Mesendoderm (in vitro differentiated cells): ENCODE measurements around the gene CTNNA3.

Experiments
- DNase-seq: peaks from one replicate; pipeline ENCODE4 v3.0.0; 2013
- H2AK5ac ChIP-seq: 2 replicates; pipeline ENCODE4 v1.6.1; 2013; ENCODE audit warnings: low read length, inconsistent platforms
- H2BK120ac ChIP-seq: 2 replicates; pipeline ENCODE4 v1.6.1; 2013; ENCODE audit warnings: low read depth, mild to moderate bottlenecking, low read length, moderate library complexity, mixed read lengths
- H2BK15ac ChIP-seq: replicated peaks from 2 replicates; pipeline ENCODE4 v1.6.1; 2013; ENCODE audit warnings: low read depth, mild to moderate bottlenecking, moderate library complexity
- H2BK5ac ChIP-seq: 2 replicates; pipeline ENCODE4 v1.6.1; 2013; ENCODE audit warnings: low read length, inconsistent platforms
- H3K18ac ChIP-seq: 2 replicates; pipeline ENCODE4 v1.6.1; 2013; ENCODE audit warnings: mild to moderate bottlenecking, low read length, mixed read lengths
- H3K23ac ChIP-seq: one replicate; pipeline ENCODE4 v1.6.1; 2013; ENCODE audit warnings: low read length
- H3K27ac ChIP-seq: 2 replicates; pipeline ENCODE4 v1.5.1; 2013; ENCODE audit warnings: low read depth, mild to moderate bottlenecking, inconsistent platforms, low read length, moderate library complexity
- H3K27me3 ChIP-seq: 2 replicates; pipeline ENCODE4 v1.6.1; 2013; ENCODE audit warnings: low read length, control low read depth, mild to moderate bottlenecking, inconsistent platforms; ENCODE audit not compliant: insufficient read depth, poor library complexity
- H3K36me3 ChIP-seq: 2 replicates; pipeline ENCODE4 v1.6.1; 2013; ENCODE audit warnings: low read length, inconsistent platforms; ENCODE audit not compliant: control insufficient read depth, insufficient read depth
- H3K4ac ChIP-seq: one replicate; pipeline ENCODE4 v1.6.1; 2013; ENCODE audit warnings: low read depth, mild to moderate bottlenecking, low read length, moderate library complexity
- H3K4me1 ChIP-seq: 2 replicates; pipeline ENCODE4 v1.6.1; 2013; ENCODE audit warnings: low read depth, low read length, inconsistent platforms; ENCODE audit not compliant: control insufficient read depth
- H3K4me2 ChIP-seq: 2 replicates; pipeline ENCODE4 v1.6.1; 2013; ENCODE audit warnings: low read length
- H3K4me3 ChIP-seq: 2 replicates; pipeline ENCODE4 v1.5.1; 2013; ENCODE audit warnings: mild to moderate bottlenecking, low read length
- H3K56ac ChIP-seq: one replicate; pipeline ENCODE4 v1.6.1; 2013; ENCODE audit warnings: low read length
- H3K79me1 ChIP-seq: 2 replicates; pipeline ENCODE4 v1.6.1; 2013; ENCODE audit warnings: low read length, inconsistent platforms
- H3K79me2 ChIP-seq: 2 replicates; pipeline ENCODE4 v1.6.1; 2013; ENCODE audit warnings: mild to moderate bottlenecking, low read length; ENCODE audit not compliant: control insufficient read depth, insufficient read depth
- H3K9ac ChIP-seq: 2 replicates; pipeline ENCODE4 v1.6.1; 2013; ENCODE audit warnings: low read length, inconsistent platforms
- H4K5ac ChIP-seq: one replicate; pipeline ENCODE4 v1.6.1; 2013; ENCODE audit warnings: low read length
- H4K8ac ChIP-seq: one replicate; pipeline ENCODE4 v1.6.1; 2013; ENCODE audit warnings: low read depth, mild to moderate bottlenecking, control low read depth, low read length, moderate library complexity
- WGBS: extraction: QIAGEN DNeasy Blood & Tissue Kit; methylation state at CpG from one replicate; pipeline ENCODE4 v1.1.7; 2013; ENCODE audit warnings: low lambda C conversion rate, missing lambda C conversion rate; ENCODE audit not compliant: insufficient coverage; ENCODE audit errors: extremely low coverage; 5-methylcytosine and 5-hydroxymethylcytosine counted together

Gene CTNNA3

DNA sequence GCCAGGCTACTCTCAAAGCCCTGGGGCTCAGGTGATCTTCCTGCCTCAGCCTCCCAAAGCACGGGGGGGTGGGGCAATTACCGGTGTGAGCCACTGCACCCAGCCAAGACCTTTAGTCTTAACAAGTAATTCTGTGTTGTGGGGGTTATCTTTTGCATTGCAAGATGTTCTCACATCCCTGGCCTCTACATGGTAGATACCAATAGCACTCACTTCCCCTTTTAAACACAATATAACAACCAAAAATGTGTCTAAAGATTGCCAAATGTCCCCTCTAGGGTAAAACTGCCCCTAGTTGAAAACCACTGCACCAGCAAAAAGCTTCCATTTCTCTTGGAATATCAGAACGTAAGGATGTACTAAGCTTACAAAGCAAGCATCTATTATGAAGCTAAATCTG lies 225.0 kb downstream of the CTNNA3 start:
- H2AK5ac ChIP-seq = no peak overlapping the region
- no peaks in the 10 kb centered on the region for H3K36me3 ChIP-seq
- H4K8ac ChIP-seq = no peak overlapping the region
- no CpG with 5 or more reads among the region's 3 CpGs for WGBS
- H3K79me2 ChIP-seq = no peaks in the 10 kb centered on the region
- DNase-seq = no peak
- no peak overlapping the region for H3K9ac ChIP-seq
- no peak overlapping the region for H2BK5ac ChIP-seq
- H3K23ac ChIP-seq = no peak overlapping the region
- no peak overlapping the region for H3K4me2 ChIP-seq
- no peak overlapping the region for H4K5ac ChIP-seq
- H3K4me3 ChIP-seq = no peak overlapping the region
- H3K4ac ChIP-seq = no peak overlapping the region
- H2BK120ac ChIP-seq = no peak overlapping the region
- H3K27ac ChIP-seq = no peak overlapping the region
- H3K4me1 ChIP-seq = no peaks in the 10 kb centered on the region
- H3K27me3 ChIP-seq = no peaks in the 10 kb centered on the region
- no peak overlapping the region for H3K56ac ChIP-seq
- H3K79me1 ChIP-seq = no peaks in the 10 kb centered on the region
- H3K18ac ChIP-seq = no peak overlapping the region
- no peak overlapping the region for H2BK15ac ChIP-seq

GRCh38 chr10:67464278-67464677 lies 231.7 kb downstream of the CTNNA3 start:
- 100% methylated on average over 2 of the region's 3 CpGs for WGBS
- no peak overlapping the region for H3K27ac ChIP-seq
- H2BK15ac ChIP-seq = no peak overlapping the region

DNA sequence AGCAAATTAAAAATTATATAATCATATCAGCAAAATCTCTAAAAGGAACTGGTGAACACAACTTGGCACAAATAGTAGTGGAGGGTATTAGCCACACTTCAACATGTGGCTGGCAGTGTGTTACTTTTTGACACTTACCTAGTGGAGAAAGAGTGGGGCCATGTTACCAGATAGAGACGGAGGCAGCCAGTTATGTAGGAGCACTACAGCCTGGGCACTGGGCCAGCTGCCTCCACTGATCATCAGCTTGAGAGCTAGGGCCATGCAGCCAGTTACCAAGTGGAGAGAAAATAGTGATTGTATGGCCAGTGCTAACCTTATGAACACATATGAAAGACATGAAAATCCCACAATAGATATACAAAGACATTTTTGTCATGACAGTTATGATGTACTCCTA lies 243.1 kb downstream of the CTNNA3 start:
- no peak overlapping the region for H2BK120ac ChIP-seq
- H3K23ac ChIP-seq = no peak overlapping the region
- H3K27me3 ChIP-seq = no peaks in the 10 kb centered on the region
- DNase-seq = no peak
- no peak overlapping the region for H3K27ac ChIP-seq
- no peak overlapping the region for H3K4ac ChIP-seq
- no peak overlapping the region for H2BK5ac ChIP-seq
- H4K8ac ChIP-seq = no peak overlapping the region
- no peak overlapping the region for H2BK15ac ChIP-seq
- no peaks in the 10 kb centered on the region for H3K79me1 ChIP-seq
- H3K4me2 ChIP-seq = no peak overlapping the region
- no CpG with 5 or more reads among the region's 1 CpG for WGBS
- H3K18ac ChIP-seq = no peak overlapping the region
- no peak overlapping the region for H3K4me3 ChIP-seq
- no peak overlapping the region for H4K5ac ChIP-seq
- no peaks in the 10 kb centered on the region for H3K36me3 ChIP-seq
- H2AK5ac ChIP-seq = no peak overlapping the region
- no peak overlapping the region for H3K56ac ChIP-seq
- no peaks in the 10 kb centered on the region for H3K79me2 ChIP-seq
- H3K9ac ChIP-seq = no peak overlapping the region
- no peaks in the 10 kb centered on the region for H3K4me1 ChIP-seq

More at GRCh38 chr10:67464278-67464677, 231.7 kb downstream of the CTNNA3 start:
- Histone ChIP-seq H3K79me1 (no peaks in the 10 kb centered on the region), H3K79me2 (no peaks in the 10 kb centered on the region), H3K36me3 (no peaks in the 10 kb centered on the region), H4K8ac (no peak overlapping the region), H2BK120ac (no peak overlapping the region), H3K4me1 (no peaks in the 10 kb centered on the region), H3K56ac (no peak overlapping the region), H2BK5ac (no peak overlapping the region), H4K5ac (no peak overlapping the region), H3K4ac (no peak overlapping the region), H2AK5ac (no peak overlapping the region), H3K18ac (no peak overlapping the region), H3K27me3 (no peaks in the 10 kb centered on the region), H3K4me2 (no peak overlapping the region), H3K23ac (no peak overlapping the region), H3K4me3 (no peak overlapping the region), H3K9ac (no peak overlapping the region)
- no peak for DNase-seq

DNA sequence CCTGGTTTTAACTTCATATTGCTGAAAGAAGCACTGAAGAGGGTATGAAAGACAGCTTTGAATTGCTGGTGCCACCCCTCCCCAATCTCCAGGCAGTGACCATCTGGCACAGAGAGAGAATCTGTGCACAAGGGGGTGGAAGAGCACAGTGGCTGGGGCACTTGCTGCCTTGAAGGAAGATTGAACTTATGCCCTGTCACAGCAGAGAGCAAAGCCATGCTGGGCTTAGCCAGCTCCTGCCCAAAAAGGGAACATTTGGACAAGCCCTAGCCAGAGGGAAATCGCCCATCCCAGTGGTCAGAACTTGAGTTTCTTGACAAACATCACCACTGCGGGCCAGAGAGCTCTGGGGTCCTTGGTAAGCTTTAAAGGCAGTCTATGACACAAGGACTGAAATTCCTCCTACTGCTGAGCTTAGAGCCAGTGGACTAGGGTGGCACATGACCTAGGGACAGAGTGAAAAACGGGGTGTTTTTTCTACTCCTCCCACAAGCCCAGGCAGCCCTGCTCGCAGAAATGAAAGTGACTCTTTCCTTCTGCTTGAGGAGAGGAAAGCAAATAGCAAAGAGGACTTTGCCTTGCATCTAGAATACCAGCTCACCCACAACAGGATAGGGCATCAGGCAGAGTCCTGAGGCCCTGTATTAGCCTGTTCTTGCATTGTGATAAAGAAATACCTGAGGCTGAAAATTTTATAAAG lies 257.2 kb downstream of the CTNNA3 start:
- no peak overlapping the region for H3K23ac ChIP-seq
- H3K79me2 ChIP-seq = no peaks in the 10 kb centered on the region
- no peak overlapping the region for H2BK15ac ChIP-seq
- H3K4me2 ChIP-seq = no peak overlapping the region
- H3K27me3 ChIP-seq = no peaks in the 10 kb centered on the region
- H2BK5ac ChIP-seq = no peak overlapping the region
- H3K56ac ChIP-seq = no peak overlapping the region
- H3K4me1 ChIP-seq = no peaks in the 10 kb centered on the region
- no peaks in the 10 kb centered on the region for H3K79me1 ChIP-seq
- no peak overlapping the region for H3K4ac ChIP-seq
- DNase-seq = no peak
- H3K36me3 ChIP-seq = no peaks in the 10 kb centered on the region
- no peak overlapping the region for H3K9ac ChIP-seq
- no peak overlapping the region for H3K4me3 ChIP-seq
- no peak overlapping the region for H4K5ac ChIP-seq
- no peak overlapping the region for H2AK5ac ChIP-seq
- no peak overlapping the region for H3K18ac ChIP-seq
- H4K8ac ChIP-seq = no peak overlapping the region
- H2BK120ac ChIP-seq = no peak overlapping the region
- no CpG with 5 or more reads among the region's 4 CpGs for WGBS
- H3K27ac ChIP-seq = no peak overlapping the region

- Histone ChIP-seq H2BK120ac (no peak overlapping the region), H3K4me3 (no peak overlapping the region), H2AK5ac (no peak overlapping the region), H3K18ac (no peak overlapping the region), H2BK5ac (no peak overlapping the region), H3K56ac (no peak overlapping the region), H4K5ac (no peak overlapping the region), H3K23ac (no peak overlapping the region), H3K27ac (no peak overlapping the region), H2BK15ac (no peak overlapping the region), H3K9ac (no peak overlapping the region), H3K27me3 (no peaks in the 10 kb centered on the region), H3K36me3 (no peaks in the 10 kb centered on the region), H4K8ac (no peak overlapping the region), H3K79me2 (no peaks in the 10 kb centered on the region), H3K4ac (no peak overlapping the region), H3K4me1 (no peaks in the 10 kb centered on the region), H3K79me1 (no peaks in the 10 kb centered on the region), H3K4me2 (no peak overlapping the region)
- WGBS = no CpG with 5 or more reads among the region's 2 CpGs
- DNase-seq = no peak
Measured at GRCh38 chr10:67433276-67433675, 262.7 kb downstream of the CTNNA3 start.

DNA sequence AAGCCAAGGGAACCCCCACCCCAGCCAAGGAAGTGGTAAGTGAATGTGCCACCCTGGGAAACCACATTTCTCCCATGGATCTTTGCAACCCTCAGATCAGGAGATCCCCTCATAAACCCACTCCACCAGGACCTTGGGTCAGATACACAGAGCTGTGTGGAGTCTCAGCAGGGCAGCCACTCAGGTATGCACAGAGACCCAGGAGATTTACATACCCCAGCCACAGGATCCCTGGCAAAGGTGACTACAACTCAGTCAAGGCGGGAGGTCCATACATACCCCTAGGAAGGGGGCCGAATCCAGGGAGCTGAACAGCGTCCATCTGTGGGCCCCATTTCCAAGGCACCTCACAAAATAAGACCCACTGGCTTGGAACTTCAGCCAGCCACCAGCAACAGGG lies 293.4 kb downstream of the CTNNA3 start:
- Histone ChIP-seq H2BK120ac (no peak overlapping the region), H3K36me3 (no peaks in the 10 kb centered on the region), H3K18ac (no peak overlapping the region), H3K4ac (no peak overlapping the region), H3K4me1 (no peaks in the 10 kb centered on the region), H3K27ac (no peak overlapping the region), H4K8ac (no peak overlapping the region), H3K79me2 (no peaks in the 10 kb centered on the region), H4K5ac (no peak overlapping the region), H3K56ac (no peak overlapping the region), H3K4me2 (no peak overlapping the region), H3K79me1 (no peaks in the 10 kb centered on the region), H3K23ac (no peak overlapping the region), H3K4me3 (no peak overlapping the region), H2BK5ac (no peak overlapping the region), H2BK15ac (no peak overlapping the region), H3K9ac (no peak overlapping the region), H3K27me3 (no peaks in the 10 kb centered on the region), H2AK5ac (no peak overlapping the region)
- no peak for DNase-seq
- WGBS = no CpG with 5 or more reads among the region's 3 CpGs
